ENCODE results near the gene BTBD10.

GRCh38 chr11:13354335-13354734 is 108.7 kb downstream of the BTBD10 start:
- TF ChIP-seq CTCF (conservative IDR thresholded peaks at IDR 0.05) (peak; percentile 54), ZFX (IDR thresholded peaks at IDR 0.05) (no peak)

Measured in C4-2B (cell line).